Endothelial cell (in vitro differentiated cells): ENCODE results near the gene DNAJA3. TPM values are rescaled to one million over a fixed set of nuclear protein-coding genes. Genes with fewer than 3 reads are reported as not detected.

Source experiments
- total RNA-seq: library from RNA; stranded (reverse); fragmentation: NEBNext Ultra II Directional; extraction: Animal tissue kit (Norgen Biotek cat#: 25700); gene quantifications from one replicate; pipeline ENCODE4 v1.2.1, GENCODE V29; 2021; ENCODE audit not compliant: unreplicated experiment

The DNAJA3 gene
- total RNA-seq, 1 donor from 2014 or later, result 32.0 TPM

Other genes with a start within 250 kb of the DNAJA3 start
- 0.26 TPM for gene SRL, start 183.8 kb upstream of the DNAJA3 start, total RNA-seq
- gene TFAP4, start 152.8 kb upstream of the DNAJA3 start, total RNA-seq, result 6.2 TPM
- gene GLIS2, start 109.8 kb upstream of the DNAJA3 start, total RNA-seq, result 1.6 TPM
- 29.5 TPM for gene PAM16, start 74.5 kb upstream of the DNAJA3 start, total RNA-seq
- gene VASN, start 54.0 kb upstream of the DNAJA3 start, total RNA-seq, result 0.67 TPM
- 103 TPM for gene CORO7, start 9.3 kb upstream of the DNAJA3 start, total RNA-seq
- 35.3 TPM for gene NMRAL1, start 48.8 kb downstream of the DNAJA3 start, total RNA-seq
- gene HMOX2, start 50.5 kb downstream of the DNAJA3 start, total RNA-seq, result 225 TPM
- 25.6 TPM for gene CDIP1, start 112.9 kb downstream of the DNAJA3 start, total RNA-seq
- 0.54 TPM for gene C16orf96, start 130.5 kb downstream of the DNAJA3 start, total RNA-seq
- 31.0 TPM for gene UBALD1, start 189.0 kb downstream of the DNAJA3 start, total RNA-seq
- gene MGRN1, start 199.0 kb downstream of the DNAJA3 start, total RNA-seq, result 82.5 TPM